PC-3 (cell line): ENCODE measurements around the gene DSCAM.

Source experiments
- EZH2phosphoT487 ChIP-seq: fragments of 300-600 bp; sonication (generic); IDR thresholded peaks from 2 replicates; pipeline ENCODE4 v1.6.1; 2018; ENCODE audit warnings: mild to moderate bottlenecking, antibody characterized with exemption, low read length, borderline replicate concordance
- TF ChIP-seq, protein P1 (sequence below): fragments of 300-600 bp; sonication (generic); conservative IDR thresholded peaks from 2 replicates; pipeline ENCODE4 v1.5.1; 2017; ENCODE audit warnings: antibody characterized with exemption, low read depth, mild to moderate bottlenecking, low read length

DNA sequence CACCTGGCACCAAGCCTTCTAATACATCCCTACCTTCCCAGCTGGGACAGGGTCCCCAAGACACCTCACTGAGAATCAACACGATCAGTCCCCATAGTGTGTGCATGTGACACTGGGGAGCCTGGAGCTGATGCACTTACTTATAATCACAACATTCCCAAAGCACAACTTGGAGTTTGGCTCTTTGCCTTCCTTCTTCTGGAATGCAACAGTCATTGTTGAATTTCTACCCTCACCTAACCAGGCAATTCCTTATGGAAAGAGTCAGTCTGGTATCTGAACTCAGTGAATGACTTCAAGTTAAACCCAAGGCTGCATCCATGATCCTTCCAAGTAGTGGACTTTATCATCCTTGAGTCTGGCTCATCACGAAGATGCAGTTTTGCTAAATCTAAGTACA lies 86.1 kb downstream of the DSCAM start:
- TF ChIP-seq, protein P1, sequence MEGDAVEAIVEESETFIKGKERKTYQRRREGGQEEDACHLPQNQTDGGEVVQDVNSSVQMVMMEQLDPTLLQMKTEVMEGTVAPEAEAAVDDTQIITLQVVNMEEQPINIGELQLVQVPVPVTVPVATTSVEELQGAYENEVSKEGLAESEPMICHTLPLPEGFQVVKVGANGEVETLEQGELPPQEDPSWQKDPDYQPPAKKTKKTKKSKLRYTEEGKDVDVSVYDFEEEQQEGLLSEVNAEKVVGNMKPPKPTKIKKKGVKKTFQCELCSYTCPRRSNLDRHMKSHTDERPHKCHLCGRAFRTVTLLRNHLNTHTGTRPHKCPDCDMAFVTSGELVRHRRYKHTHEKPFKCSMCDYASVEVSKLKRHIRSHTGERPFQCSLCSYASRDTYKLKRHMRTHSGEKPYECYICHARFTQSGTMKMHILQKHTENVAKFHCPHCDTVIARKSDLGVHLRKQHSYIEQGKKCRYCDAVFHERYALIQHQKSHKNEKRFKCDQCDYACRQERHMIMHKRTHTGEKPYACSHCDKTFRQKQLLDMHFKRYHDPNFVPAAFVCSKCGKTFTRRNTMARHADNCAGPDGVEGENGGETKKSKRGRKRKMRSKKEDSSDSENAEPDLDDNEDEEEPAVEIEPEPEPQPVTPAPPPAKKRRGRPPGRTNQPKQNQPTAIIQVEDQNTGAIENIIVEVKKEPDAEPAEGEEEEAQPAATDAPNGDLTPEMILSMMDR = no peak
- no peak for TF ChIP-seq EZH2phosphoT487
